Endothelial cell (in vitro differentiated cells): ENCODE results near the gene PLEKHN1. TPM values are rescaled to one million over a fixed set of nuclear protein-coding genes. Genes with fewer than 3 reads are reported as not detected.
A peak's percentile ranks its signal among the peaks of the same experiment; 100 is the strongest.

Experiments
- DNase-seq: peaks from one replicate; pipeline ENCODE4 v3.0.0; 2021; ENCODE audit warnings: low spot score
- H3K27ac Mint-ChIP-seq: one replicate; pipeline ENCODE4 v1.8.0; 2021; ENCODE audit warnings: mixed read lengths, inconsistent platforms; ENCODE audit not compliant: unreplicated experiment
- H3K27me3 Mint-ChIP-seq: one replicate; pipeline ENCODE4 v1.8.0; 2021; ENCODE audit warnings: mild to moderate bottlenecking, moderate library complexity, mixed read lengths, inconsistent platforms; ENCODE audit not compliant: unreplicated experiment
- H3K36me3 Mint-ChIP-seq: one replicate; pipeline ENCODE4 v1.8.0; 2021; ENCODE audit warnings: mild to moderate bottlenecking, low read depth, mixed read lengths, inconsistent platforms; ENCODE audit not compliant: unreplicated experiment
- H3K4me1 Mint-ChIP-seq: one replicate; pipeline ENCODE4 v1.8.0; 2021; ENCODE audit warnings: mild to moderate bottlenecking, mixed read lengths, inconsistent platforms; ENCODE audit not compliant: unreplicated experiment
- H3K4me3 Mint-ChIP-seq: one replicate; pipeline ENCODE4 v1.8.0; 2021; ENCODE audit warnings: mild to moderate bottlenecking, mixed read lengths, inconsistent platforms; ENCODE audit not compliant: unreplicated experiment
- H3K9me3 Mint-ChIP-seq: one replicate; pipeline ENCODE4 v1.8.0; 2021; ENCODE audit warnings: mixed read lengths, inconsistent platforms; ENCODE audit not compliant: unreplicated experiment
- total RNA-seq: library from RNA; stranded (reverse); fragmentation: NEBNext Ultra II Directional; extraction: Animal tissue kit (Norgen Biotek cat#: 25700); gene quantifications from one replicate; pipeline ENCODE4 v1.2.1, GENCODE V29; 2021; ENCODE audit not compliant: unreplicated experiment
- TF ChIP-seq, protein P1 (sequence below): fragments of 200-600 bp; sonication (generic); IDR thresholded peaks from one replicate; pipeline ENCODE4 v1.5.0; 2021; ENCODE audit warnings: antibody characterized with exemption; ENCODE audit not compliant: unreplicated experiment

Gene PLEKHN1
- total RNA-seq, 1 donor from 2014 or later, result not detected

DNA sequence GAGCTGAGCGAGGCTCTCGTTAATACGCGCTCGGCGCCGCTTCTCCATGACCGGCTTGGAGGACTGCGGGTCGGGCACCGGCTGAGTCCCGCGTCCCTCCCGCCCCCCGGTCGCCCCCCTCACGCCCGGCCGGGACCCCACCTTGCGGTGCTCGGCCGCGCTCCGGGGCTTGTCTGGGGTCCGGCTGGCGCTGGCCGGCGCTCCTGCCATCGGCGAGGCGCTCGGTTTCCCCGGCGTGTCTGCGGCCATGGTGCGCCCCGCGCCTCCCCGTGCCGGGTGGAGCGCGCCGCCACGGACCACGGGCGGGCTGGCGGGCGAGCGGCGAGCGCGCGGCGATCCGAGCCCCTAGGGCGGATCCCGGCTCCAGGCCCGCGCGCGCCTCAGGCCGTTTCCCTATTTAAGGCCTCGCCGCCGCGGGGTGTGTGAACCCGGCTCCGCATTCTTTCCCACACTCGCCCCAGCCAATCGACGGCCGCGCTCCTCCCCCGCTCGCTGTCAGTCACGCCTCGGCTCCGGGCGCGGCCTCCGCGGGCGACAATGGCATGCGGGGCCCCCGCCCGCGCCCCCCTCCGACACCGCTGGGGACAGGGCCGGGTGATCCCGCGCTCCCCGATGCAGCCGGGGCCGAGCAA is 33.6 kb downstream of the PLEKHN1 start, which contains the start of gene HES4:
TSS of gene HES4 (minus strand) at position 373 of the 632 bp plus-strand sequence. CDS start at position 249, 124 bp downstream.
- peak within 1 kb of the TSS; percentile 94 for H3K4me3 Mint-ChIP-seq
- TF ChIP-seq, protein P1, sequence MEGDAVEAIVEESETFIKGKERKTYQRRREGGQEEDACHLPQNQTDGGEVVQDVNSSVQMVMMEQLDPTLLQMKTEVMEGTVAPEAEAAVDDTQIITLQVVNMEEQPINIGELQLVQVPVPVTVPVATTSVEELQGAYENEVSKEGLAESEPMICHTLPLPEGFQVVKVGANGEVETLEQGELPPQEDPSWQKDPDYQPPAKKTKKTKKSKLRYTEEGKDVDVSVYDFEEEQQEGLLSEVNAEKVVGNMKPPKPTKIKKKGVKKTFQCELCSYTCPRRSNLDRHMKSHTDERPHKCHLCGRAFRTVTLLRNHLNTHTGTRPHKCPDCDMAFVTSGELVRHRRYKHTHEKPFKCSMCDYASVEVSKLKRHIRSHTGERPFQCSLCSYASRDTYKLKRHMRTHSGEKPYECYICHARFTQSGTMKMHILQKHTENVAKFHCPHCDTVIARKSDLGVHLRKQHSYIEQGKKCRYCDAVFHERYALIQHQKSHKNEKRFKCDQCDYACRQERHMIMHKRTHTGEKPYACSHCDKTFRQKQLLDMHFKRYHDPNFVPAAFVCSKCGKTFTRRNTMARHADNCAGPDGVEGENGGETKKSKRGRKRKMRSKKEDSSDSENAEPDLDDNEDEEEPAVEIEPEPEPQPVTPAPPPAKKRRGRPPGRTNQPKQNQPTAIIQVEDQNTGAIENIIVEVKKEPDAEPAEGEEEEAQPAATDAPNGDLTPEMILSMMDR, result no peak
- peaks cover 14% of the 10 kb centered on the region for H3K4me1 Mint-ChIP-seq
- H3K9me3 Mint-ChIP-seq, result no peaks in the 10 kb centered on the region
- H3K27ac Mint-ChIP-seq, result peak within 1 kb of the TSS; percentile 96
- peak; percentile 94 for DNase-seq
- H3K27me3 Mint-ChIP-seq, result peaks cover 18% of the 10 kb centered on the region
- H3K36me3 Mint-ChIP-seq, result peaks cover 10% of the 10 kb centered on the region

DNA sequence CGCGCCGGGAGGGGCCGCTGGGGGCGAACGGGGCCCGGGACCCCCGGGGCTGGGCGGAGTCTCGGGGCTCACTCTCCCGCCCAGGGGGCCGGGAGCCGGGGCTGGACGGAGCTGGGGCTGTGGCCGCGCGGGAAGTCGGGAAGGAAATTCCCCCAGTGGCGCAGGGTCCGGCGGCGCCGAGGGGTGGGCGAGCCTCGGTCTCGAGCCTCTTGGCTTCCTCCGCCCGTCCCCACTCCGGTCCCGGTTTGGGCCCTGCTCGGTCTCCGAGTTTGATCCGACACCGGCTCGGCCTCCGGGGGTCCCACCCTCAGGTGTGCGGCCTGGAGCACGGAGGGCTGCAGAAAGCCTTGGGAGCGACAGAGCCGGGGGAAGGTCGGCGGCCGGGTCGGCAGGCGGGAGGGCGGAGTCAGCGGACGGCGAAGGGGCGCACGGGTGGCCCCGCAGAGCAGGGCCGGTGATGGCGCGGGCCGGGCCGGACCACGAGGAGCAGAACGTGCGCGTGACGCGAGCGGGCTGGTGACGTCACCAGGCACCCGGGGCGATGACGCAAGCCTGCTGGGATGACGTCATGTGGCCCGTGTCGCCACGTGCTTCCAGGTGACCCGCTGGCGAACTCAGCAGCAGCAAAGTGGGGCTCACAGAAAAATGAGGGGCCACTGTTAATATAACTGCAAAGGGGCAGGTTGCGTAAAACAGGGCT is 34.2 kb downstream of the PLEKHN1 start:
- Mint-ChIP-seq H3K36me3 (peaks cover 8% of the 10 kb centered on the region), H3K9me3 (no peaks in the 10 kb centered on the region), H3K27ac (peak overlapping the region; percentile 96), H3K4me1 (peaks cover 21% of the 10 kb centered on the region), H3K27me3 (peaks cover 19% of the 10 kb centered on the region), H3K4me3 (peak overlapping the region; percentile 94)
- TF ChIP-seq, protein P1, result no peak
- peak; percentile 85 for DNase-seq

DNA sequence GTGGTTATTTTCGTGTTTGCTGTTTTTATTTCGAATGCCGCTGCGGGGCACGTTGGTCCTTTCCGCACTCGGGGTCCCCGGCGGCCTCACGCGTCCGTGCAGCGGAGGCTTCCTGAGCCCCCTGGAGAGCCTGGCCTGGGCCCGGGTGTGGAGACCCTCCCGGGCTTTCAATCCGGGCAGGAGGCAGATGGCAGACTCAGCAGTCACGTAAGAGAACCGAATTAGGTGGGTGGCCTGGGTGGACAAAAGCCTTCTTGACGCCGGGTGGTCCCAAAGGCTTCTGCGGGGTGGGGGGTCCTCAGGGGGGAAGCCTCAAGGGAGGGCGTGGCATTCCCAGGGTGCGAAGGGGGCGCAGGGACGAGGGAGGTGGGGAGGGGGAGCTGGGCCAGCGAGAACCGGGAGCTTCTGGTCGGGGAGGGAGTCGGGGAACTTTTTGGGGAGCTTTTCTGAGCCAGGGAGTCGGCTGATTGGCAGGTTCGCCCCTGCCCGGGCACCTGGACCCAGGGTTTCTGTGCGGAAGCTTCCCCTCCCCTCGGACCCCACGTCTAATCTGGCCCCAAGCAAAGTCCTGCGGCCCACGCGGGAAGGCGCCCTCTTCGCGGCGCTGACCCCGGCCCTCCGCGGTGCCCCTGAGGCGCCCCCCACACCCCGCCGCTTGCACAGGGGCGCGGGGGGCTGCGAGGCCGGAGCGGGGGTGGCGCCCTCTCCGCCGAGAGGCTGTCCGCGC is 34.9 kb downstream of the PLEKHN1 start:
- TF ChIP-seq, protein P1, result no peak
- no peak for DNase-seq
- Mint-ChIP-seq H3K4me3 (peak overlapping the region; percentile 94), H3K27ac (peak overlapping the region; percentile 96), H3K27me3 (peaks cover 17% of the 10 kb centered on the region), H3K4me1 (peaks cover 21% of the 10 kb centered on the region), H3K9me3 (no peaks in the 10 kb centered on the region), H3K36me3 (peaks cover 5% of the 10 kb centered on the region)

DNA sequence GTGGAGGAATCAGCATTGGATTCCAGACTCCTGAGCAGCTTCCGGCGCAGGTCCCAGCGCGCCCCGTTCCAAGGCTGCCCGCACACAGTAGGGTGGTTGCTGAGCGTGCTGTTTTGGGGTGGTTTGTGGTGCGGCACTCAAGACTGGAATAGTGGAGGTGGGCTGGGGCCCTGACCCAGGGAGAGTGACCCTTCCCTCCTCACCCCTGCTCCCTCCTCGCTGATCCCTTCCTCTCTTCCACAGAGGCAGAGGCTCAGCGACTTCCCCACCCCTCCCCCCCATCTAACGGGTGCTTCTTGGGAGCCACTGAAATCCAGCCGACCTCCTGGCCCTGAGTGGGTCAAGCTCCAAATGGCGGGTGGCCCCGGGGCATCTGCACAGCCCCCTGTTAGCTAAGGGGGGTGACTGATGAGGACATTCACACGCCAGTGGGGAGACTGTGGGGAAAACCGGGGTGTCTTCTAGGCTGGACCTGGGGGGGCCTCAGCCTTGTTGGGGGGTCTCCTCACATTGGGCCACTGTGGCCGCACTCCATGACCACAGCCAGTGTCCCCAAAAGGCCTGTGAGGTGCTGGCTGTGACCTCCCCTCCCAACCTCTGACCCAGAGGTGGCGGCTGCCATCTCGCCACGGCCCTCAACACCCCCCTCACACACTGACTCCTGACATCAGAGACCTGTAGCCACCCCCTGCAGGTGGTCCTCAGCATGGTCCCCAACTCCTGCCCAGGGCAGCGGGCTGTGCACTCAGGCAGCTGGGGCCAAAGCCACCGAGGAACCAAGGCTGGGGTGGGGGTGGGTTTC is 37.5 kb downstream of the PLEKHN1 start:
- Mint-ChIP-seq H3K36me3 (peaks cover 5% of the 10 kb centered on the region), H3K27ac (no peak overlapping the region), H3K4me1 (peaks cover 22% of the 10 kb centered on the region), H3K4me3 (no peak overlapping the region), H3K9me3 (no peaks in the 10 kb centered on the region), H3K27me3 (peaks cover 11% of the 10 kb centered on the region)
- TF ChIP-seq, protein P1, result no peak
- no peak for DNase-seq
